Measurements from ENCODE around the gene COBL. TPM values are rescaled to one million over a fixed set of nuclear protein-coding genes. Genes with fewer than 3 reads are reported as not detected.
A peak's percentile ranks its signal among the peaks of the same experiment; 100 is the strongest.

The COBL gene
- total RNA-seq, 4 donors from 2014 or later: 14.3 to 19.3 (median 15.9) TPM

DNA sequence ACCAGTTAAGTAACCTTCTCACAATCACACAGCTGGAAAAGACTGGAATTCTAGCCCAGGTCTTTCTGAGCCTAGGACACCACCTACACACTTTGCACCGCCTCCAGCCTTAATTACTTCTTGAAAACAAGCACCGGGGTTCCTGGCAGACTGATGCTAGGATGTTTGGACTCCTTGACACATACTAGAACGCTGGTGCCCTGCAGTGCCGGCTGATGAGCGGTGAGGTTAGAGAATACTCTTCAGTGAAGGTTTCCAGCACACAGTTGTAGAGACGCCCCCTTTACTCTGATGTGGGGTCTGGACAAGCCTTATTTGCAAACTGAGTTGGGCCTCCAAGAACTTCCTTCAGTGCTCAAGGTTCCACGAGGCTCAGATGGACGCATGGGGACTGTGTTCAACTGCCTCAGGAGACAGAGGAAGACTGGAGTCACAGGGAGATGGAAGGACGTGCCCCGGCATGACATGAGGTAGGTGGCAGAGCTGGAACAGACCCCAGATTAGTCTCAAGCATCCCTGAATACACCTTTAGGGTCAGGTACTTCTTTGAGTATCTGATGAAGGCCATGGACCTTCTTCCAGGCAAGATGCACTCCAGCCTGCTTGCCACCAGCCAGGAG lies 89.6 kb downstream of the COBL start:
- intact Hi-C loops (cut with DNase I): no loop called here
- H3K4me3 ChIP-seq (replicated peaks in 1 of 3): no peak overlapping the region
- TF ChIP-seq POLR2A (IDR thresholded peaks at IDR 0.05) (no peak), CTCF (IDR thresholded peaks at IDR 0.05) (no peak)
- H3K4me1 ChIP-seq: no peaks in the 10 kb centered on the region
- H3K36me3 ChIP-seq: no peaks in the 10 kb centered on the region
- H3K9me3 ChIP-seq: no peaks in the 10 kb centered on the region
- H3K27ac ChIP-seq: no peak overlapping the region
- 88 to 90% methylated on average over 10 of the region's 10 CpGs for WGBS, 2 donors
- DNase-seq: no peak
- no peaks in the 10 kb centered on the region for H3K27me3 ChIP-seq

GRCh38 chr7:51226063-51226755 lies 90.4 kb downstream of the COBL start:
- intact Hi-C loops (cut with DNase I): no loop called here
- TF ChIP-seq CTCF (IDR thresholded peaks at IDR 0.05): no peak
- TF ChIP-seq POLR2A (IDR thresholded peaks at IDR 0.05): no peak
- Histone ChIP-seq H3K9me3 (no peaks in the 10 kb centered on the region), H3K4me1 (no peaks in the 10 kb centered on the region), H3K27me3 (no peaks in the 10 kb centered on the region), H3K27ac (no peak overlapping the region), H3K4me3 (replicated peaks in 1 of 3) (no peak overlapping the region), H3K36me3 (no peaks in the 10 kb centered on the region)
- 66 to 71% methylated on average over 7 to 8 of the region's 8 CpGs for WGBS, 2 donors
- no peak for DNase-seq

GRCh38 chr7:51224811-51225595 lies 91.6 kb downstream of the COBL start:
- DNase-seq: peak; percentile 32 to 40
- WGBS, 2 donors: 75 to 80% methylated on average over 16 to 17 of the region's 17 CpGs
- H3K4me1 ChIP-seq: no peaks in the 10 kb centered on the region
- intact Hi-C loops (cut with DNase I): no loop called here
- no peak for TF ChIP-seq POLR2A (IDR thresholded peaks at IDR 0.05)
- peak in 2 of 6 experiments; percentile 30 to 32 for TF ChIP-seq CTCF (IDR thresholded peaks at IDR 0.05)
- H3K27ac ChIP-seq: no peak overlapping the region
- no peaks in the 10 kb centered on the region for H3K27me3 ChIP-seq
- H3K4me3 ChIP-seq (replicated peaks in 1 of 3): no peak overlapping the region
- H3K36me3 ChIP-seq: no peaks in the 10 kb centered on the region
- no peaks in the 10 kb centered on the region for H3K9me3 ChIP-seq

DNA sequence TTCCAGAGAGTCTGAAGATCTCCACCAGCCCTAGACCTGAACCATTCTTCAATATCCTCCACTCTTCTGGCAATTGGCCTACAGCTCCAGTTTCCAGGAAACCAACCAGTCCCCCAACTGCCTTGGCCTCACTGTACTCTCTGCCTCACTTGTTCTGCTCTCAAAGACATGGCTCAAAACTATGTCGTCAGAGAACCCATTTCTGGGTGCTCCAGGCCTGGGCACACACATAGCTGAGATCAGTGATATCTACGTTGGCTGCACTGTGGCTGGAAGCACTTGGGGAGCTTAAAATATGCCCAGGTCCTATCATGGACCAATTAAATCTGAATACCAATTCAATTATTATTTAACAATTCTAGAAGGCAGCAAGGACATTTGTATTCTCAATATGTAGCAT lies 93.1 kb downstream of the COBL start:
- intact Hi-C loops (cut with DNase I): no loop called here

More for the DNA sequence above, 93.1 kb downstream of the COBL start:
- Histone ChIP-seq H3K36me3 (no peaks in the 10 kb centered on the region), H3K4me1 (no peaks in the 10 kb centered on the region), H3K27ac (no peak overlapping the region), H3K27me3 (no peaks in the 10 kb centered on the region), H3K9me3 (no peaks in the 10 kb centered on the region), H3K4me3 (replicated peaks in 1 of 3) (no peak overlapping the region)
- WGBS, 2 donors: 77 to 93% methylated on average over 2 of the region's 2 CpGs
- TF ChIP-seq CTCF (IDR thresholded peaks at IDR 0.05) (no peak), POLR2A (IDR thresholded peaks at IDR 0.05) (no peak)
- no peak for DNase-seq
